Measurements from ENCODE around the gene BACH2. TPM values are rescaled to one million over a fixed set of nuclear protein-coding genes. Genes with fewer than 3 reads are reported as not detected.
A peak's percentile ranks its signal among the peaks of the same experiment; 100 is the strongest.

Gene BACH2
- total RNA-seq, 2 donors from 2014 or later: 0.52 to 1.2 TPM

DNA sequence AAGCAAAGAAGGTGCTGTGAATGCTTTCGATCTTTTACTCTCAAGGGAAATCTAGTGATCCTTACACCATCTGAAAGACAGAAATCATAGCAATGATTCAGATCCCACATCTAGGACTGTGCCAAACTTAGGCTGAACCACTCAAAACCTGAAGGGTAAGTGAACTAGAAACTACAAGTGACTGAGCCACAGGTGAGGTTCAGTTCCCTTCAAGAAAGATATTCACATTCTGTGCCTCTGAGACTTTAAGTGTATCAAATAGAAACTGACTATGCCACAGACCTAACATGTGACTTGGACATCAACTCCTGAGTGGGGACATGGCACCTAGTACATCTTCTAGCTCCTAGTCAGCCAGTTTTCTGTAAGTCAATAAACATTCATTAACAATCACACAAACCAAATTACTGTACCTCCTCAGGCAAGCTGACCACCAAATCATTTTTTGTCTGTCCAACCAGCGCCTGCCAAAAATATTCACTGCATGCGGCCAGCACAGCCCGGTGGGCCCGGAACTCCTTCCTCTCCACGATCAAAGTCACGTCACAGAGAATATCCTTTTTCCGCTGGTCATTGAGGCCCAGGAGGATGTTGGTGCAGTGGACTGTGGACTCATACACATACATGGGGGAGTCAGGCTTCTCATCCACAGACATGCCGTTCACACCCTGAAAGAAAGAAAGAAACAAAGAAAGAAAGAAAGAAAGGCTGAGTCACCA, 288.3 kb downstream of the BACH2 start:
- H3K27me3 ChIP-seq: no peaks in the 10 kb centered on the region
- intact Hi-C loops (cut with DNase I): no loop called here
- no peaks in the 10 kb centered on the region for H3K36me3 ChIP-seq
- H3K27ac ChIP-seq: no peak overlapping the region
- H3K9me3 ChIP-seq: no peaks in the 10 kb centered on the region
- no peak for DNase-seq
- TF ChIP-seq, protein P1, sequence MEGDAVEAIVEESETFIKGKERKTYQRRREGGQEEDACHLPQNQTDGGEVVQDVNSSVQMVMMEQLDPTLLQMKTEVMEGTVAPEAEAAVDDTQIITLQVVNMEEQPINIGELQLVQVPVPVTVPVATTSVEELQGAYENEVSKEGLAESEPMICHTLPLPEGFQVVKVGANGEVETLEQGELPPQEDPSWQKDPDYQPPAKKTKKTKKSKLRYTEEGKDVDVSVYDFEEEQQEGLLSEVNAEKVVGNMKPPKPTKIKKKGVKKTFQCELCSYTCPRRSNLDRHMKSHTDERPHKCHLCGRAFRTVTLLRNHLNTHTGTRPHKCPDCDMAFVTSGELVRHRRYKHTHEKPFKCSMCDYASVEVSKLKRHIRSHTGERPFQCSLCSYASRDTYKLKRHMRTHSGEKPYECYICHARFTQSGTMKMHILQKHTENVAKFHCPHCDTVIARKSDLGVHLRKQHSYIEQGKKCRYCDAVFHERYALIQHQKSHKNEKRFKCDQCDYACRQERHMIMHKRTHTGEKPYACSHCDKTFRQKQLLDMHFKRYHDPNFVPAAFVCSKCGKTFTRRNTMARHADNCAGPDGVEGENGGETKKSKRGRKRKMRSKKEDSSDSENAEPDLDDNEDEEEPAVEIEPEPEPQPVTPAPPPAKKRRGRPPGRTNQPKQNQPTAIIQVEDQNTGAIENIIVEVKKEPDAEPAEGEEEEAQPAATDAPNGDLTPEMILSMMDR (IDR thresholded peaks at IDR 0.05): no peak
- no peak overlapping the region for H3K4me3 ChIP-seq
- no peaks in the 10 kb centered on the region for H3K4me1 ChIP-seq
- H3K9ac ChIP-seq (ENCODE audit: low read depth in 2 of 2, low read length in 2 of 2): no peak overlapping the region

DNA sequence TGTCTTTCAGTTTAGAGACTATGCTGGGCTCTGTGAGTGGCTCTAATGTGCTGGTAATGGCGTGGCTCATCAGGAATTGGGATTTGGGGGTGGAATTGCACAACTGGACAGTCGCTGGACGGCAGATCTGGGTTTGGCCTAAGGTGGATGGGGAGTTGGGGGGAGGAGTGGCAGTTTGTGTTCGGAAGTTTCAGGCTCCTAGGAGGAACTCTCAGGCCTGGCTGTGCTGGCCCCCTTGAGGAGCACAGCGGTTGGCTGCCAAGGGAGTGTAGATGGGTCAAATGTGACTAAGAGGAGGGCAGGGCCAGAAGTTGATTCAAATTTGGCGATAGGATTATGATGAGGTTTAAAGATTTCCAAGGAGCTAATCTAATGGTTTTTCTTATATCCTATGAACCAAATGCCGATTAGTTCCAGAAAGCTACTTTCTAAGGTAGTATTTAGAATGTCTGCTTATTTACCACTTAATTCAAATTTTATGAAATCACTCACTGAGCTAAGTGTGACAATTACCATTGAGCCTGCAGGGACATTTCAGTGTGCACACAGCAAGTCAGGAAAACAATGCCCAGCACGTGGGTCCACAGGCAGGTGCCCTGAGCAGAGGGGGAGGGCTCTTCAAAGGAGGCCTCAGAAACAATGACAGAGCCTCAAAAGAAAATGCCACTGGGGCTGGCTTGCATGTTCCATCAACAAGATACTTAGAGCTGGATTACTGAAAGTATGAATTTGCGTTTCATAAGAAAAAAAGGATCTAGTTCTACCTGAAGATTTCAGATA, 291.4 kb downstream of the BACH2 start:
- no peak for DNase-seq
- TF ChIP-seq, protein P1 (IDR thresholded peaks at IDR 0.05): no peak

GRCh38 chr6:90004511-90004910, 292.1 kb downstream of the BACH2 start:
- intact Hi-C loops (cut with DNase I): no loop called here
- no peak overlapping the region for H3K27ac ChIP-seq
- TF ChIP-seq, protein P1 (IDR thresholded peaks at IDR 0.05): no peak
- no peaks in the 10 kb centered on the region for H3K36me3 ChIP-seq
- H3K27me3 ChIP-seq: no peaks in the 10 kb centered on the region
- no peaks in the 10 kb centered on the region for H3K9me3 ChIP-seq
- no peak overlapping the region for H3K4me3 ChIP-seq
- DNase-seq: peak; percentile 44
- H3K9ac ChIP-seq (ENCODE audit: low read depth in 2 of 2, low read length in 2 of 2): no peak overlapping the region
- H3K4me1 ChIP-seq: no peaks in the 10 kb centered on the region

More for the DNA sequence above, 291.4 kb downstream of the BACH2 start:
- Histone ChIP-seq H3K36me3 (no peaks in the 10 kb centered on the region), H3K4me3 (no peak overlapping the region), H3K9ac (ENCODE audit: low read depth in 2 of 2, low read length in 2 of 2) (no peak overlapping the region), H3K9me3 (no peaks in the 10 kb centered on the region), H3K27me3 (no peaks in the 10 kb centered on the region), H3K27ac (no peak overlapping the region), H3K4me1 (no peaks in the 10 kb centered on the region)
- intact Hi-C loops (cut with DNase I): no loop called here

GRCh38 chr6:90003941-90004340, 292.7 kb downstream of the BACH2 start:
- Histone ChIP-seq H3K9ac (ENCODE audit: low read depth in 2 of 2, low read length in 2 of 2) (no peak overlapping the region), H3K27me3 (no peaks in the 10 kb centered on the region), H3K9me3 (no peaks in the 10 kb centered on the region), H3K27ac (no peak overlapping the region), H3K4me1 (no peaks in the 10 kb centered on the region), H3K4me3 (no peak overlapping the region), H3K36me3 (no peaks in the 10 kb centered on the region)
- TF ChIP-seq, protein P1 (IDR thresholded peaks at IDR 0.05): no peak
- DNase-seq: no peak
- intact Hi-C loops (cut with DNase I): no loop called here

GRCh38 chr6:90003069-90003795, 293.4 kb downstream of the BACH2 start:
- no peak for DNase-seq
- Histone ChIP-seq H3K9ac (ENCODE audit: low read depth in 2 of 2, low read length in 2 of 2) (no peak overlapping the region), H3K4me1 (no peaks in the 10 kb centered on the region), H3K27me3 (no peaks in the 10 kb centered on the region), H3K36me3 (no peaks in the 10 kb centered on the region), H3K9me3 (no peaks in the 10 kb centered on the region), H3K4me3 (no peak overlapping the region), H3K27ac (no peak overlapping the region)
- intact Hi-C loops (cut with DNase I): no loop called here
- TF ChIP-seq, protein P1 (IDR thresholded peaks at IDR 0.05): no peak
